GM19035 (cell line): Measurements from ENCODE around the gene KIF5A.

Source experiments
- ATAC-seq: cut with Tn5 transposase; IDR thresholded peaks from one replicate; pipeline ENCODE4 v1.9.1; 2021; ENCODE audit not compliant: unreplicated experiment

KIF5A gene

DNA sequence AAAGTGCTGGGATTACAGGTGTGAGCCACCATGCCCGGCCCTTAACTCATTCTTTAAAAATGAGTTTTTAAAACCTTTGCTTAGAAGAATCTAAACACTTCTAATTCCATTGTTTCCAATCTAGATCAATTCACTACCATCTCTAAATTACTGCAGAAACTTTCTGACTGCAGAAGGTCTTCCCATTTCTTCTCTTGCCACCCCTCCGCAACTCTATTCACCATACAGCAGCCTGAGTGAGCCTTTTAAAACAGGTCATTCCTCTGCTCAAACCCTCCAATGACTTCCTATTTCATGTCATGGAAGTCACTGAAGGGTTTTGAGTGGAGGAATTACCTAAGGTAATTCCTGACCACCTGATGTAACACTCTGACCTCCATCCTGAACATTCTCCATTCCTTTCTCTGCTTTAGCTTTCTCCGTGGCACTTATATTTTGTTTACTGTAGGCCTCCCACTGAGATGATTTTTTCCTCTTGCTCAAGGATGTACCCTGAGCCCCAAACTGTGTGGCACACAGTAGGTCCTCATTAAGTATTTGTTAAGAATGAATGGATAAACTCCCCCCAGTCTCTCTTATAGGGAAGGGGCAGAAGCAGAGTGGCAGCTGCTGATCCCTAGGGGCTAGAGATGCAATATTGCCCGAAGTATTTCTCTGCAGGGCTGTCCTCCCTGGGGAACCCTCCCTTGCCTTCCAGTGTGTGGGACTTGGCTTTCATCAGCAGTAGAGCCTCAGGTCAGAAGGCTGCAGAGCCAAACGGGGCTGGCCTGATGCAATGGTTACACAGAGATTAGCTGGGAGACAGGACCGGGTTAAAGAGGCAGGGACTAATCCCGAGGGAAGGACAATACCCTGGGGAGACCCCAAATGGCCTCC is 30.7 kb upstream of the KIF5A start:
- no peak for ATAC-seq

- ATAC-seq = peak; percentile 5
Observed at GRCh38 chr12:57519796-57520052, 30.1 kb upstream of the KIF5A start.

DNA sequence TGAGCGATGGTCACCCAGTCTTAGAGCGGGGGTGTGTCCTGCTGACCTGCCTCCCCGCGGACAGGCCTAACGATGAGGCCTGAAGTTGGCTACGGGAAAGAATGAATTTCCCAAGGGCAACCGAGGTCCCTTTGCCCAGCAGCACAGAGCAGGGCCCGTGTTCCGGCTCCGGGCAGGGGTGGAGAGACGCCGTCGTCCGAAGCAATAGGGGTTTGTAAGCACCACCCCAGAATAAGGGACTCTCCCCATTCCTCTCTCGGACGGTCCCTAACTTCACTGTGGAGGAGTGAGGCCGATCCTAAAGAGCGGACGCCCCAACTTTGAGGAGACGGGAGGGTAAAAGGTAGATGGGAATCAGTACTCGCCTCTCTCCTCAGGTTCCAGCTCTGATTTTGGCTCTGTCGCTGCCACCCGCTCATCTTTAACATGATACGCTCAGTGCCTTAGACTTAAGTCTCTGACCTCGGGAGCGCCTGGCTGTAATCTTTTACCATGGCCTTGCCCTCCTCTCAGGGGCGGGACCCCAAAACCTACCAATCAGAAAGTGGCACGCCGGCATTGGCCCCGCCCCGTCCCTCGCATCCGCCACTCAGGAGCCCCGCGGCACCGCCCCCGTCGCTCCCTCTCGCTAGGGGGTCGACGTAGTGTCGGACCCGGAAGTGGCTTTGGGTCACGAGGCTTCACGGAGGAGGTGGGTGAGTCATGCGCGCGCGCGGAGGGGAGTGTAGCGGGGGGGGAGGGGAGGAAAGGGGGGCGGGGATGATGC is 29.6 kb upstream of the KIF5A start, which contains the start of gene DDIT3:
Gene DDIT3, minus strand, starts transcription at position 462 of the 766 bp plus-strand sequence. CDS start 3,108 bp downstream, outside the sequence.
- peak; percentile 57 for ATAC-seq

DNA sequence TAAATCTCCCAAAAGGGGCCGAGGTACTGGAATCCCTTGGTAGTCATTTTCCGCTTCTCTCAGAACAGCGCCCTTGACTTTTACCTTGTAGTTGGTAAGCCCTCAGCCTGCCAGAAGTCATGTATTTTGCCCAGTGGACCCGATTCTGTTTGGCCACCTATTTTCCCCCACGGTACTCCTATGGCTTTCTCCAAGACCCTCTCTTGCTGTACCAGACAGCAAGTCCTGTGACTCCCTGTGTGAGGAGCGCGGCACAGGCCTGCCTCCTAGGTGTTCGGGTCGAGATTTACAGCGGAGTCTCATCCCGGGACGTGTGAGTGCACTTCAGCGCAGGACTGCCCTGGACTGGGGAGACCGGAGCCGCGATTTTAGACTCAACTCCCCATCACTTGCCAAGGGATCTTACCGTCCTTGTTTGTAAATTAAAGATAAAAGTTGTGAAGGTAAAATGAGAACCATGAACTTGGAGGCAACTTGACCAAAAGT is 28.3 kb upstream of the KIF5A start:
- ATAC-seq = no peak

DNA sequence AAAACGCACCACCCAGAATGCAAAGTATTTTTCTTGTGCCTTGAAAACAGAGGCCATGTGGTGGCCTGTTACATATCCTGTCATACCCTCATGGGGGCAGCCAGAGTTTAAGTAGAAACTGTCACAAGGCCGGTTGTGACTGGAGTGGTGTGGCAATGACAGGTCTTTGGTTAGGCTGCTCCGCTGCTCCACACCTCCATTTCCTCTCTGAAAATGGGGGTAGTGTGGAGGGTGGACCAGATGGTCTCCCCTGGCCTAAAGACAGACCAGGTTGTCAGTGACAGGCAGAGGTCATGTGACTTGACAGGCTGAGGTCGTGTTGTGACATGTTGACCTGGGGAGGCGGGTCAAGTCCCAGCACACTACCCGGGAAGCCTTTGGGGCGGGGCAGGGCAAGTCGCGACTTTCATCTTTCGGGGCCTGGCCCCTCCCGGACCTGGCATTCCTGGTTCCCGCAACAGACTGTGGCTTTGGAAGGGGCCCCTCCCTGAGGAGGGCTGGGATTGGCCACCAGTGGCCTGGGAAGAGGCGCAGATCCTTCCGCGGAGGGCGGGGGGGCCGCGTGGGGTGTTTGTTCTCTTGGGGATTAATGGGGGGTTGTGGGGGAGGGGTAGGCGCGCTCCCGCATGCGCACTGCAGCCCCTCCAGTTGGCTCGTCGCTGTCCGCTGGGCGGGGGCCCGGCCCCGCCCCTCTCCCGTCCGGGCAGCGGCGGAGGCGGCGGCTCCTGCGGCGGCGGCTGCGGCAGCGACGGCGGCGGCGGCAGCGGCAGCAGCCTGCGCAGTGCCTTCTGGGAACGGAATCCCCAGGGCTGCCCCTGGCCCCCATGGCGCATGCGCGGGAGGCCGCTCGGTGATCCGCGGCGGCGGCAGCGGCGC is 27.6 kb upstream of the KIF5A start, which contains the start of gene MBD6:
Gene MBD6, plus strand, starts transcription at position 814 of the 876 bp plus-strand sequence. CDS start 1,480 bp downstream, outside the sequence.
- peak; percentile 46 for ATAC-seq

DNA sequence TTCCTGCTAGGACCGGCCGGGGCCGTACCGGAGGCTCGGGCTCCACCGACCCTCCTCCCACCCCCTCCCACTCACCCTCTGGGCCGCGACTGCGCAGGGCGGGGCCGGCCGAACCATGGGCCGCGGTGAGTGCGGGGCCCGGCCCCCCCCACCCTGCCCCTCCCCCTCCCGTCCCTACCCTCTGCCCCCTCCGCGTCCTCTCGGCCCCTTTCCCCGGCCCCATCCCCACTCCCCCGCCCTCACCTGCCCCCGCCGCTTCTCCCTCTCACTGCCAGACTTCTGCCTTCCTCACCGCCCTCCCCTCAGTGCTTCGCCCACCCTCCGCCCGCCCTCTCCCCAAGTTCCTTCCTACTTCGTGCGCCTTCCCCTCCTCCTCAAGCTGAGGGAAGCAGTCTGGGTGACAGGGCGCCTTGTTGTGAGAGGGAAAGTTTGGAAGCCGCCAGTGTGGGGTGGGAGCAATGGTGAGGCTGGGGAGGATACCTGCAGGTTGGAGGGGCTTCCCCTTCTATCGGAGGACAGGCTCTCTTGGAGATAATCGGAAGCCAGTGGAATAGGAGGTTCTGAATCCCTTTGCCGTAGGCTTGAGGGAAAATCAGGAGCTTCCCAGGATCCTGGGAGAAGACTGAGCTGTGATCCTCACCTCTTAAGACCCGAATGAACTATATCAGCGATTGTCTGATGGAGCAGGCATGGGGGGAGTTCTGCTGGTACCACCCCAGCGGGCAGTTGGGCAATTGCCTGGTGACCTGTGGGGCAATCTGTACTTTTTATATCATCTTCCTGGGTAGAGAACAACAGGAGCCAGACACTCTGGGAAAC is 26.7 kb upstream of the KIF5A start:
- ATAC-seq = no peak

DNA sequence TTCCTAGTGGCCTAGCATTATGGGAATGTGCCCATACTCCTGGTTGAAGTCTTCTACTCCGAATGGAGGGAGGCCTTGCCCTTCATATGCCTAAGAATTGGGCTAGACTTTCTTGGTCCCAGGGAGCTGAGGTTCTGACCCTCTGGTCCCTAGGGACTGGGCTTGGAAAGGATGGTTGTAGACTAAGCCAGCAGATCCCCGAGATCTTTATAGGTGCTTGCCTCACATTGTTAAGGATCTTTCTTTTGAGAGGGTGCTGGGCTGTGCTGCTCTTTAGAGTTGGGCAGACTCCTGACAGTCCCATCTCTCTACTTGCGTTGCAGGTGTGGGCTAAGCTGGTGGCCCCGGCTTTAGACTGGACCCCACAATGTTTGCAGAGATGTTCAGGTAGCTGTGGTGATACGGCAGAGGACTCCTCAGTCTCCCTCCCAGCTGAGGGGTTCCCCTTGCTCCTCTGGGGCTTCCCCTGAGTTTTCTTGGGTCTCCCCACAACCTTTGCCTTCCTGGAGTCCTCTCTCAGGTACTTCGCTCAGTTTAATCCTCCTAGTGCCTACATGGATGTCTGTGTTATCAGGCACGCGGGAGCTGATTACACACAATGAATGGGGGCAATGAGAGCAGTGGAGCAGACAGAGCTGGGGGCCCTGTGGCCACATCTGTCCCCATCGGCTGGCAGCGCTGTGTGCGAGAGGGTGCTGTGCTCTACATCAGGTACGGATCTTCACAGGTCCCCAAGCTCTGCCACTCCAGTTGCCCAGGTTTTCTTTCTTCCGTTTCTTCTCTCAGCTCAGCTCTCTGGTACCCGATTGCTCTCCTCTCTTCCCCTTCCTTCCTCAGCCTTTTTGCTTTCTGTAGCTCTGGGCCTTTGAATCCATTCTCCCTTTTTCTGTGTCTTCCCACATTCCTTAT is 25.9 kb upstream of the KIF5A start:
- ATAC-seq = no peak

GRCh38 chr12:57524814-57525614 is 24.8 kb upstream of the KIF5A start:
- ATAC-seq = no peak

DNA sequence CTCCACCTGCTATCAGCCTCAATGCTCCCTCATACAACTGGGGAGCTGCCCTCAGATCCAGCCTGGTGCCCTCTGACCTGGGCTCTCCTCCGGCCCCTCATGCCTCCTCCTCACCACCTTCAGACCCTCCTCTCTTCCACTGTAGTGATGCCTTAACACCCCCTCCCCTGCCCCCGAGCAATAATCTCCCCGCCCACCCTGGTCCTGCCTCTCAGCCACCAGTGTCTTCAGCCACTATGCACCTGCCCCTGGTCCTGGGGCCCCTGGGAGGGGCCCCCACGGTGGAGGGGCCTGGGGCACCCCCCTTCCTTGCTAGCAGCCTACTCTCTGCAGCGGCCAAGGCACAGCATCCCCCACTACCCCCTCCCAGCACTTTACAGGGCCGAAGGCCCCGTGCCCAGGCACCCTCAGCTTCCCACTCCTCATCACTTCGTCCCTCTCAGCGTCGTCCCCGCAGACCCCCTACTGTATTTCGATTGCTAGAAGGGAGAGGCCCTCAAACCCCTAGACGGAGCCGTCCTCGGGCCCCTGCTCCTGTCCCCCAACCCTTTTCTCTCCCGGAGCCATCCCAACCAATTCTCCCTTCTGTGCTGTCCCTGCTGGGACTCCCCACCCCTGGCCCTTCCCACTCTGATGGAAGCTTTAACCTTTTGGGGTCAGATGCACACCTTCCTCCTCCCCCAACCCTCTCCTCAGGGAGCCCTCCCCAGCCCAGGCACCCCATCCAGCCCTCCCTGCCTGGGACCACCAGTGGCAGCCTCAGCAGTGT is 24.0 kb upstream of the KIF5A start:
- ATAC-seq = no peak

DNA sequence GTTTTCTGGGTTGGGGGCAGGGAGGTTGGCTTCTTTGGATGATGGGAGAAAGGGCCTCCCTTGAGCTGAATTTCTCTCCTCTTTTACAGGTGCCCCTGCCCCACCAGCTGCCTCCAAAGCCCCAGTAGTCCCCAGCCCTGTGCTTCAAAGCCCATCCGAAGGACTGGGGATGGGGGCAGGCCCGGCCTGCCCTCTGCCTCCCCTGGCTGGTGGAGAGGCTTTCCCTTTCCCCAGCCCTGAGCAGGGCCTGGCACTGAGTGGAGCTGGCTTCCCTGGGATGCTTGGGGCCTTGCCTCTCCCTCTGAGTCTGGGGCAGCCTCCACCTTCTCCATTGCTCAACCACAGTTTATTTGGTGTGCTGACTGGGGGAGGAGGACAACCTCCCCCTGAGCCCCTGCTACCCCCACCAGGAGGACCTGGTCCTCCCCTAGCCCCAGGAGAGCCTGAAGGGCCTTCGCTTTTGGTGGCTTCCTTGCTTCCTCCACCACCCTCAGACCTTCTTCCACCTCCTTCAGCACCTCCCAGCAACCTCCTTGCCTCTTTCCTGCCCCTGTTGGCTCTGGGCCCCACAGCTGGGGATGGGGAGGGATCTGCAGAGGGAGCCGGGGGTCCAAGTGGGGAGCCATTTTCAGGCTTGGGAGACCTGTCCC is 23.2 kb upstream of the KIF5A start:
- ATAC-seq = no peak

- no peak for ATAC-seq
Observed at GRCh38 chr12:57527184-57527583, 22.7 kb upstream of the KIF5A start.

DNA sequence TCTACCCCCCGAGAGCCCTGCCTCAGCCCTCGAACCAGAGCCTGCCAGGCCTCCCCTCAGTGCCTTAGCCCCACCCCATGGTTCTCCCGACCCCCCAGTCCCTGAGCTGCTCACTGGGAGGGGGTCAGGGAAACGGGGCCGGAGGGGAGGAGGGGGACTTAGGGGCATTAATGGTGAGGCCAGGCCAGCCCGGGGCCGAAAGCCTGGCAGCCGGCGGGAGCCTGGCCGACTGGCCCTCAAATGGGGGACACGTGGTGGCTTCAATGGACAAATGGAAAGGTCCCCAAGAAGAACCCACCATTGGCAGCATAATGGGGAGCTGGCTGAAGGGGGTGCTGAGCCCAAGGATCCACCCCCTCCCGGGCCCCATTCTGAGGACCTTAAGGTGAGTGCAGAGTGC is 21.7 kb upstream of the KIF5A start:
- no peak for ATAC-seq

- ATAC-seq = no peak
Observed at GRCh38 chr12:57528831-57529555, 20.9 kb upstream of the KIF5A start.

- ATAC-seq = no peak
Observed at GRCh38 chr12:57529831-57530230, 20.0 kb upstream of the KIF5A start.

DNA sequence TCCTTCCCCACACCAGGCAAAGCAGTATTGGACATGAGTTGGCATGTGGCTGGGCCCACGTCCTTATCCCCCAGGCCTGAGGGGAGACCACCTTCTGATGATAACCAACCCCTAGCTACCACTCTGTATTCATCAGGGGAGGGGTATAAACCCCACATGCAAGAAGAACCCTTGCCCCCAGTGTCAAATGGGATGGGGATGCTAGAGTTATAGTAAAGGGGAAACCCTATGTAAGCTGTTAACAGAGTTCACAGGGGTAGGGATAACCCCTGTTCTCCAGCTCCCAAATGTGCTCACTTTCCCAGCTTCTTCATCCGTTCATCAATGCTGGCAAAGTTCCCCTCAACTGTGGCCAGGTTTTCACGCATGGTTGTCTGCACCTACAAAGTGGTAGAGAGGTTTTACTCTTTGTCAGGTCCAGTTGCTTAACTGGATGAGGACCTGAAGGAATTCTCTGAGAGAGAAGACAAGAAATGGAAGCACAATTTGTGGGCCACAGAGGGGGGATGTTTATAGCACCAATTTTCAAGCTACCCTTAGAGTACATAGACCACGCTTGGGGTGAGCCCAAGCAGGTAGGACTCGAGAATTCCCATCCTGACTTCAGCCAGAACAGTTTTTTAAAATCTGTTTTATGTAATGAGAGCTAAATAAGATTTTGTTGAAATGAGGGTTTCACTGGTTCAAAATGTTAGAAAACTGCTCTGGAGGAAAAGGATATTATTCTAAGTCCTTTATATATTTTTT is 19.3 kb upstream of the KIF5A start:
- ATAC-seq = no peak

GRCh38 chr12:57531836-57532235 is 18.0 kb upstream of the KIF5A start:
- no peak for ATAC-seq
